OCI-LY7 (cell line): ENCODE data around the gene BTBD7. TPM values are rescaled to one million over a fixed set of nuclear protein-coding genes. Genes with fewer than 3 reads are reported as not detected.

Source experiments
- BruUV-seq: library from RNA; stranded (reverse); fragments of 400-500 nt; replicated peaks from 2 replicates; lab custom pipeline; 2021; lab: Mats Ljungman, UMichigan
- CTCF ChIA-PET: fragments of 300-600 bp; sonication (Branson Sonifier 250); formaldehyde crosslinking; loops from one replicate; lab custom pipeline; 2022; ENCODE audit warnings: antibody characterized with exemption; ENCODE audit not compliant: unreplicated experiment; lab: Charles Lee
- POLR2A ChIA-PET: fragments of 300-600 bp; sonication (Branson Sonifier 250); formaldehyde crosslinking; loops from one replicate; lab custom pipeline; 2022; ENCODE audit warnings: antibody characterized with exemption; lab: Charles Lee
- DNase-seq: peaks from one replicate; pipeline ENCODE4 v3.0.0-alpha.2; 2015; ENCODE audit warnings: low spot score
- H2AFZ ChIP-seq: fragments of 200-600 bp; sonication (generic), shearing (Covaris generic); 2 replicates; pipeline ENCODE4 v1.6.1; 2014; ENCODE audit warnings: mild to moderate bottlenecking, antibody characterized with exemption, low read length, moderate library complexity
- H3K27ac ChIP-seq: fragments of 200-600 bp; sonication (generic); 2 replicates; pipeline ENCODE4 v1.5.1; 2014; ENCODE audit warnings: mixed run types, low read depth, mild to moderate bottlenecking, moderate library complexity, low read length, inconsistent platforms; ENCODE audit not compliant: poor library complexity, severe bottlenecking
- H3K36me3 ChIP-seq: fragments of 200-600 bp; sonication (generic); 2 replicates; pipeline ENCODE4 v1.6.1; 2014; ENCODE audit warnings: mild to moderate bottlenecking, antibody characterized with exemption, low read length, moderate library complexity, mixed read lengths; ENCODE audit not compliant: insufficient read depth
- H3K4me1 ChIP-seq: fragments of 200-600 bp; sonication (generic); 2 replicates; pipeline ENCODE4 v1.5.1; 2014; ENCODE audit warnings: mild to moderate bottlenecking, low read length; ENCODE audit not compliant: insufficient read depth, poor library complexity, severe bottlenecking
- H3K4me2 ChIP-seq: fragments of 200-600 bp; sonication (generic); 2 replicates; pipeline ENCODE4 v1.6.1; 2014; ENCODE audit warnings: mild to moderate bottlenecking, low read length
- H3K4me3 ChIP-seq: fragments of 200-600 bp; sonication (generic); 2 replicates; pipeline ENCODE4 v1.5.1; 2014; ENCODE audit warnings: mild to moderate bottlenecking, low read depth, low read length; ENCODE audit not compliant: poor library complexity, severe bottlenecking
- H3K79me2 ChIP-seq: fragments of 200-600 bp; sonication (generic); 2 replicates; pipeline ENCODE4 v1.6.1; 2016; ENCODE audit warnings: low read depth, mild to moderate bottlenecking, low read length, moderate library complexity, mixed read lengths; ENCODE audit not compliant: insufficient read depth
- H3K9me2 ChIP-seq: fragments of 200-600 bp; sonication (generic); 2 replicates; pipeline ENCODE4 v1.6.1; 2016; ENCODE audit warnings: mild to moderate bottlenecking, low read length, mixed read lengths; ENCODE audit not compliant: insufficient read depth
- H3K9me3 ChIP-seq: fragments of 200-600 bp; sonication (generic); 2 replicates; pipeline ENCODE4 v1.6.1; 2014; ENCODE audit warnings: mild to moderate bottlenecking, mixed run types, low read length, mixed read lengths
- H4K20me1 ChIP-seq: fragments of 200-600 bp; sonication (generic); 2 replicates; pipeline ENCODE4 v1.6.1; 2014; ENCODE audit warnings: mild to moderate bottlenecking, antibody characterized with exemption, low read length, moderate library complexity, mixed read lengths; ENCODE audit not compliant: insufficient read depth
- EZH2phosphoT487 ChIP-seq: fragments of 200-600 bp; sonication (generic); IDR thresholded peaks from 2 replicates; pipeline ENCODE4 v1.6.1; 2018; ENCODE audit warnings: low read depth, borderline replicate concordance, mild to moderate bottlenecking, mixed run types, antibody characterized with exemption, low read length, moderate library complexity, mixed read lengths
- intact Hi-C: fragments of 100-400 bp; cut with micrococcal nuclease; formaldehyde crosslinking; loops from one replicate; pipeline ENCODE4 v1.10.0; 2022; ENCODE audit not compliant: unreplicated experiment
- total RNA-seq, 2 experiments: library from RNA; depleted of rRNA in 1 of 2; stranded (reverse); fragments of >200 nt in 1 of 2; shearing (Covaris generic) in 1 of 2; gene quantifications; 2 replicates each; pipeline ENCODE4 v1.2.3, GENCODE V29; 2014 to 2022

The BTBD7 gene
- total RNA-seq, 2 experiments from 2014 or later = 9.7 to 19.6 TPM

- H3K9me2 ChIP-seq = no peaks in the 10 kb centered on the region
- DNase-seq = no peak
- H3K4me2 ChIP-seq = no peak overlapping the region
- intact Hi-C loops = no loop called here
- H3K4me1 ChIP-seq = peaks cover 8% of the 10 kb centered on the region
- no peaks in the 10 kb centered on the region for H3K9me3 ChIP-seq
- CTCF ChIA-PET = interaction anchor here (0.7 to 1.0 kb wide), 2 partner anchors 9 to 11 kb away, joined by 3 read pairs; no protein-coding TSS in a partner anchor
- POLR2A ChIA-PET = interaction anchor here (1.0 to 1.9 kb wide), 3 partner anchors 9 to 11 kb away, joined by 4 to 10 read pairs (median 7); partner anchors contain the start of genes LYSET and MOAP1
- no peak overlapping the region for H3K27ac ChIP-seq
- H3K36me3 ChIP-seq = peaks cover 46% of the 10 kb centered on the region
- no peak overlapping the region for H2AFZ ChIP-seq
- H3K4me3 ChIP-seq = no peak overlapping the region
- no peaks in the 10 kb centered on the region for H4K20me1 ChIP-seq
- H3K79me2 ChIP-seq = no peaks in the 10 kb centered on the region
- no peak for TF ChIP-seq EZH2phosphoT487
- no TSS peak for BruUV-seq
Observed at GRCh38 chr14:93195316-93195999, 137.4 kb downstream of the BTBD7 start.

Other genes starting within 250 kb of the BTBD7 start
- 17.8 and 25.2 TPM in 2 replicates for gene ITPK1, start 217.1 kb downstream of the BTBD7 start, total RNA-seq (2014; rRNA removed; shearing (Covaris generic))
- 34.7 and 35.8 TPM in 2 replicates for gene ITPK1, start 217.1 kb downstream of the BTBD7 start, total RNA-seq (2022)
- 31.2 and 34.3 TPM in 2 replicates for gene MOAP1, start 148.1 kb downstream of the BTBD7 start, total RNA-seq (2014; rRNA removed; shearing (Covaris generic))
- 26.4 TPM in 2 replicates for gene MOAP1, start 148.1 kb downstream of the BTBD7 start, total RNA-seq (2022)
- 9.3 and 12.0 TPM in 2 replicates for gene LYSET, start 147.7 kb downstream of the BTBD7 start, total RNA-seq (2014; rRNA removed; shearing (Covaris generic))
- 17.9 and 19.7 TPM in 2 replicates for gene LYSET, start 147.7 kb downstream of the BTBD7 start, total RNA-seq (2022)
- 54.8 and 78.7 TPM in 2 replicates for gene GON7, start 126.0 kb downstream of the BTBD7 start, total RNA-seq (2014; rRNA removed; shearing (Covaris generic))
- gene GON7, start 126.0 kb downstream of the BTBD7 start, total RNA-seq (2022) = 27.9 and 28.9 TPM in 2 replicates
- 45.1 and 76.5 TPM in 2 replicates for gene UBR7, start 125.8 kb downstream of the BTBD7 start, total RNA-seq (2014; rRNA removed; shearing (Covaris generic))
- gene UBR7, start 125.8 kb downstream of the BTBD7 start, total RNA-seq (2022) = 38.1 and 38.5 TPM in 2 replicates
- not detected in 2 replicates for gene COX8C, start 14.1 kb upstream of the BTBD7 start, total RNA-seq (2014; rRNA removed; shearing (Covaris generic))
- not detected in 2 replicates for gene COX8C, start 14.1 kb upstream of the BTBD7 start, total RNA-seq (2022)
- gene UNC79, start 97.9 kb upstream of the BTBD7 start, total RNA-seq (2014; rRNA removed; shearing (Covaris generic)) = 0.08 and 0.19 TPM in 2 replicates
- gene UNC79, start 97.9 kb upstream of the BTBD7 start, total RNA-seq (2022) = 0.09 and 0.17 TPM in 2 replicates